ENCODE data around the gene TET1.
"Not testable (repeated sequence)": the region's sequence is repeated elsewhere in the genome, so short reads cannot be mapped to it uniquely, and the experiment has no call there.

Gene TET1

DNA sequence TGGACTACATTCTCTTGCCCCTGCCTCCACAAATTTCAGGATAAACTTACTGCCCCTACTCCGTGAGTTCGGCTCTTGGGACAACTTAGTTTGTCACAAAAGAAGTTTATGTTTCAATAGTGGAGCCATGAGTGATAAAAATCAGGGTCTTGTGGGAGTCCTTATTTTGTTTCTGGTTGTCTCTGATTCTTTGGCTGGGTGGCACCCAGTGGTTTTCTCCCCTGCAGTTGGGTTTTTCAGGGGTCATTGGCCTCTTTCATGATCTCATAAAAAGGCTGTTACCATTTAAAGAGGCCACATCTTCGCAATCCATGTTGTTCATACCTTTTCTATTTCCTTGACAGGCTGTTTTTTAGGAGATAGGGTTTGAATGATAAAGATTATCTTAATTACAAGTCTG is 5.5 kb downstream of the TET1 start:
- DNase-seq, result no peak

DNA sequence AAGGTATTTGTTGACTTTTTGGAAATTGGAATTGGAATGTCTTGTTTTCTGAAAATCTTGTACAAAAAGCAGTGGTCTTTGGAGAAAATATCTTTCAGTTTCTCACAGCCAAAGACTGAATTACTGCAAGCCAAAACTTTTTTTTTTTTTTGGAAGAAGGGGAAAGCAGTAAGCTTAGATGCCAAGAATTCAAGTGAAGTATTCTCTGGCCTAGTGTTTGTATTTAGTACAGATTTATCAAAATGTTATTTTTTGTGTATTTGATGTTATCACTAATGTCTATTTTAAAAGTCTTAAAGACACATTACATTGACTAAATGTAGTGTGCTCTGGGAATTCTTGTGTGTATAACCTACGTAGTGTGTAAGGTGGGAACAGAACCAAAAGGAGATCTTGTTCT is 6.2 kb downstream of the TET1 start:
- DNase-seq, result no peak

DNA sequence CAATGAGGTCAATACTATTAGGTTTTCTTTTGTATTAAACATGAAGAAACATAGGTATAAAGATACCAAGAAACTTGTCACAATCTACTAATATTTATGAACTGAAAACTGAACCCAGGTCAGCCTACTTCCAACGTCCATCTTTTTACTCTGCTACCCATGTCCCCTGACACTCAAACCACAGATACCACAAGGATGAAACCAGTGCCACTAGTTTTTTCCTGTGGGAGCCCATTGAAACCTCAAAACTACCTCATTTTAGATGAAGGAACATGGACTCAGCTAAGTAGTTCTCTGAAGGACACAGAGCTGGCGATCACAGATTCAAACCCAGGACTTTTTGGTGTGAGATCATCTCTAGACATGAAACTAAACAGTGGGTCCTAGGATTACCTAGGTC is 6.8 kb downstream of the TET1 start:
- DNase-seq, result no peak

GRCh38 chr10:68572151-68572550 is 12.0 kb downstream of the TET1 start:
- no peak for DNase-seq

GRCh38 chr10:68574051-68574450 is 13.9 kb downstream of the TET1 start:
- no peak for DNase-seq

DNA sequence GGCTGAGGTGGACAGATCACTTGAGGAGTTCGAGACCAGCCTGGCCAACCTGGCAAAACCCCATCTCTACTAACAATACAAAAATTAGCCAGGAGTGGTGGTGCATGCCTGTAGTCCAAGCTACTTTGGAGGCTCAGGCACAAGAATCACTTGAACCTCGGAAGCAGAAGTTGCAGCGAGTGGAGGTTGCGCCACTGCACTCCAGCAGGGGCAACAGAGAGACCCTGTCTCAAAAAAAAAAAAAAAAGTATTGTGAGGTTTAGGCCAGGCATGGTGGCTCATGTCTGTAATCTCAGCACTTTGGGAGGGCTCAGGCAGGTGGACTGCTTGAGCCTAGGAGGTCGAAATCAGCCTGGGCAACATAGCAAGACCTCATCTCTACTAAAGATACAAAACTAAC is 16.0 kb downstream of the TET1 start:
- DNase-seq, result no peak

GRCh38 chr10:68578974-68579373 is 18.8 kb downstream of the TET1 start:
- no peak for DNase-seq

- DNase-seq, result not testable (repeated sequence)
Observed at GRCh38 chr10:68584187-68584586, 24.1 kb downstream of the TET1 start.

- no peak for DNase-seq
Observed at GRCh38 chr10:68586606-68587305, 26.6 kb downstream of the TET1 start.

DNA sequence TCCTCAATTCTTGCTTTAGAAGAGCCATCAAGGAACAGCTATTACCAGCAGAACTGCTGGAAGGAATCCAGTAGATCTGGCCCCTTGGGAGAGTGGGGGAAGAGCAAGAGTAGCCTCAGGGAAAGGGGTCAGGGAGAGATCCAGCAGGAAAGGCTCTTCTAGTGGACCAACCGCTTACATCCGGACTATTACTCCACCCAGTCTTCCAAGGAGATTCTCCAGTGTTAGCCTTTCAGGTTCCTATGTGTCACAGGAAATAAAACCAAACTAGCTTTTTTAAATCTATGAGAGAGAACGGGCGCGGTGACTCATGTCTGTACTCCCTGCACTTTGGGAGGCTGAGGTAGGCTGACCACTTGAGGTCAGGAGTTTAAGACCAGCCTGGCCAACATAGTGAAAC is 34.3 kb downstream of the TET1 start:
- no peak for DNase-seq

- DNase-seq, result no peak
Observed at GRCh38 chr10:68595513-68595912, 35.4 kb downstream of the TET1 start.

DNA sequence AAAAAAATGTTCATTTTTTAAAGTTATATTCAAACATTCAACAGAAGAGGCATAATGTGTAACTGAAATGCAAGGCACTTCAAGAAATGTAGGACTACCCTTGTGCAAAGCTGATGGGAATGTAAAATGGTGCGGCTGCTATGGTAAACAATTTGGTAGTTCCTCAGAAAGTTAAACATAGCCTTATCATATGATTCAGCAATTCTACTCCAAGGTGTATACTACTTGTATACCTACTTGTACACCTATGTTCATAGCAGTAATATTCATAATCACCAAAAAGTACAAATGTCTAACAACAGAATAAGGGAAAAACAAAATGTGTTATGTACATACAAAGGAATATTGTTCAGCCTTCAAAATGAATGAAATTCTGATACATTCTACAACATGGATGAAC is 37.3 kb downstream of the TET1 start:
- DNase-seq, result no peak

GRCh38 chr10:68598978-68599770 is 39.0 kb downstream of the TET1 start:
- peak; percentile 44 for DNase-seq

DNA sequence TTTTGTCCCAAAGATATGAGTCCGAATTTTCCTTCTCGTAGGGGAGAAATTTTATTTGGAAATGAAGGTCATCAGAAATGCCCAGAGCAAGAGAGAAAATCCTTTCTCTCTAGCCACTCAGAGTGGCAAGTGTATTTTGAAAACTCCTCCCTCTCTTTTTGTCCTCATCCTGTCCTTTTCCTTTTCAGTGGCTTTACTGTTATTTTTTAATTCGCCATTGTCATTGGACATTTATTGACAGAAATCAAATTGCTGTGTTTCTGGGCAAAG is 39.6 kb downstream of the TET1 start:
- DNase-seq, result no peak

GRCh38 chr10:68600041-68600778 is 40.1 kb downstream of the TET1 start:
- peak; percentile 72 for DNase-seq

DNA sequence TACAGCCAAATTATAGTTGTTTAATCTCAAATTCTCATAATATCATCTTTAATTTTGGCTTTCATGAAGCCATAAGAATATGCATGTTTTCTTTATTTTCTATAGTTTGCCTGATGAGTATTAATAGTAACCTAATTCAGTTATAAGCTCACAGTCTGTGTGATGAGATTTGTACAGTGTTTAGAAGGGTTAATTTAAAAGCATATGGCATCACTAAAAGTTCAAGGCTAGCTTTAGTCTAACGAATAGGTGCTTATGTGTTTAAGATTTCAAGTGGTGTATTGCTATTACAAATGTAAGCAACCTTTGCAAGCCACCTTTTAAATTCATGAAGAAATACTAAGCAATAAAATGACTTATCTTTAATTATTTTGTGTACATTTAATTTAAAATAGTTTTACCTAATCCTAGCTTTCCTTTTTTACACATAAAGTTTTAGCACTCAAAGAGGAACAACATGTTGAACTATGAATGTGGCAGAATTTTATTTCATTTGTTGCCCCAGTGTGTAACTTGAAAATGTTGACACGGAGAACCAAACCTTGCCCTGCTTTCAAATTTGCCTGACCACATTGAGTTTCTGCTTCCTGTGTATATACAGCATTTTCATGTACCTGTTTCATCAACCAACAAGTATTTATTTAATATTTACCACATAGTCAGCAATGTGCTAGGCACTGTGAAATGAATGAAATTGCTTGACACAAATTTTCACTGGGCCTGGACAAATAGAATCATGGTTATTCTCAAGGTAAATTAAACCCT is 41.5 kb downstream of the TET1 start:
- DNase-seq, result no peak

DNA sequence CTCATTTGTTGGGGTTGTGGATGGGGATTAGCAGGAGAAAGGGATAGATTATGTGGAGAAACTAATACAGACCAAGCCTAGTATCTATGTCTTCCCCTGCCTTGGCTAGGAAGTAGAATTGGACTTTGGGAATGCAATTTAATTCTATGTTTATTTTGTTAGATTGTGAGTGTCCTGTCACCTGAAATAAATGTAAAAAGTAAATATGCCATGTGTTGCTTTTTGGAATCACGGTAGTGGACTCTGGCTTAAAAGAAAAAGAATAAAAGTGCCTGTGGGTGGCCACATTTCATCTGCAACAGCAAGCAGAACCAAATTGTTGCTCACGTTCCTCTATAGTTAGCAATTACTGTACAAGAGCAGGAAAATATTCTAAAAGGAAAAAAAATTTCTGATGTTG is 42.3 kb downstream of the TET1 start:
- DNase-seq, result no peak

DNA sequence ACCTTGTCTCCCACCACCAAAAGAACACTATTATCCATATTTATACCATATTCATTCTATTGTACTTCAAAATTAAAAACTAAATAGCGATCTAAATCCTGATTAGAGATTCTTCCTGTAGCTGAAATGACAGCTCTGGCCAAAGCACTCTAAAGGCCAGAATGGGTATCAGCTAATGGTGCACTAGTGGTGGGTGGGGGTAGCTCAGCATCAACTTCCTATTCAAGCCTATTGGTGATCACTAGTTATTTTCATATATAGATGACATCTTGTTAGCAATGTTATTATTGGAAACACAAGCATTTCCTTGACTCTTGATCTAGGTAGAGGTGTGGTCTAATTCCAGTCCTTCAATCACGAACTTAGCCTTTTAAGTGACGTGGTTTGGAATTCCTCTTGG is 43.6 kb downstream of the TET1 start:
- no peak for DNase-seq

DNA sequence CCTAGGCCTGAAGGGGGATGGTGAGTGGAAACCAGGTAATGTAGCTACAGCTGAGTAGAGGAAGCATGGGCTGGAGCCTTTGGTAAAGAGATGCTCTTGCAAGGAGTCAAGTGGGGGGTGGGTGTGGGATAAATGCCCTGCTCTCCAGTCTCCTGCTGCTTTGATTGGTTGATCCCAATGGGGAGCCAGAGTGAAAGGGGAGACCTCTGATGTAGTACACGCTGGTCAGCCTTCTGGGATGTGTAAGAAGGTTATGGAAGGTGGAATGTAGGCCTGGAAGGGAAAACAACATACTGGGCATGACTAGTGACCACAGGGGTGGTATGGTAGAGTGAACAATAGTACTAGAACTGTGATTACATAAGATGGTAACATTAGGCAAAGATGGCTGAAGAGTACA is 44.3 kb downstream of the TET1 start:
- DNase-seq, result no peak

- no peak for DNase-seq
Observed at GRCh38 chr10:68606918-68607317, 46.8 kb downstream of the TET1 start.

GRCh38 chr10:68610023-68610422 is 49.9 kb downstream of the TET1 start:
- not testable (repeated sequence) for DNase-seq

DNA sequence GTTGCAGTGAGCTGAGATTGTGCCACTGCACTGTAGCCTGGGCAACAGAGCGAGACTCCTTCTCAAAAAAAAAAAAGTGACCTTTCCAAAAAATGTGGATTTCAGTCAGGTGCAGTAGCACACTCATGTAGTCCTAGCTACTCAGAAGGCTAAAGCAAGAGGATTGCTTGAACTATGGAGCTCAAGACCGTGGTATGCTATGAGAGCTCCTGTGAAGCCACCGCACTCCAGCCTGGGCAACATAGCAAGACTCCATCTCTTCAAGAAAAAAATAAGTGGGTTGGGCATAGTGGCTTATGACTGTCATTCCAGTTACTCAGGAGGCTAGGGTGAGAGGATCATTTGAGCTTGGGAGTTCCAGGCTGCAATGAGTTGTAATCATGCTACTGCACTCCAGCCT is 51.1 kb downstream of the TET1 start:
- DNase-seq, result no peak

- not testable (repeated sequence) for DNase-seq
Observed at GRCh38 chr10:68613974-68614373, 53.8 kb downstream of the TET1 start.
